HCT116 (cell line): ENCODE measurements around the gene RUVBL1. TPM values are rescaled to one million over a fixed set of nuclear protein-coding genes. Genes with fewer than 3 reads are reported as not detected.

Source experiments
- ATAC-seq: fragments of 200-7000 bp; cut with Tn5 transposase; 2 replicates; pipeline ENCODE4 v1.9.1; 2020; ENCODE audit warnings: mild to moderate bottlenecking, moderate library complexity
- BruUV-seq: library from RNA; stranded (reverse); fragments of 400-500 nt; replicated peaks from 2 replicates; lab custom pipeline; 2021; lab: Mats Ljungman, UMichigan
- CTCF ChIA-PET: fragments of 300-600 bp; sonication (Branson Sonifier 250); formaldehyde crosslinking; loops from one replicate; lab custom pipeline; 2021; ENCODE audit warnings: antibody characterized with exemption; lab: Charles Lee
- POLR2A ChIA-PET: fragments of 300-600, 350-600 bp; sonication (Branson Sonifier 250); formaldehyde crosslinking; loops from one replicate; lab custom pipeline; 2021; ENCODE audit warnings: antibody characterized with exemption; lab: Charles Lee
- RAD21 ChIA-PET, 2 experiments: fragments of 300-600 bp; sonication (Branson Sonifier 250); formaldehyde crosslinking; loops; one replicate each; lab custom pipeline; 2023; ENCODE audit warnings: low total read pairs in 2 of 2; ENCODE audit not compliant: uncharacterized antibody in 2 of 2, unreplicated experiment in 2 of 2, low non-redundant PET in 1 of 2; lab: Charles Lee
- DNase-seq: peaks from one replicate; pipeline ENCODE4 v3.0.0-alpha.2; 2010; ENCODE audit warnings: low read depth, low spot score
- H2AFZ ChIP-seq: fragments of 200-600 bp; shearing (Covaris generic), sonication (generic); 2 replicates; pipeline ENCODE4 v1.6.1; 2017; ENCODE audit warnings: low read depth, mixed run types, mixed read lengths, antibody characterized with exemption, low read length; ENCODE audit not compliant: poor library complexity, severe bottlenecking
- H3K27ac ChIP-seq: 2 replicates; pipeline ENCODE4 v1.5.1; 2012; ENCODE audit warnings: low read depth, low read length
- H3K27me3 ChIP-seq: fragments of 200-600 bp; sonication (generic); 2 replicates; pipeline ENCODE4 v1.6.1; 2016; ENCODE audit warnings: mixed run types, low read length, mixed read lengths; ENCODE audit not compliant: insufficient read depth
- H3K36me3 ChIP-seq, 2 experiments: fragments of 200-500 bp in 1 of 2; fragments of 200-600 bp in 1 of 2; sonication (Bioruptor generic) in 1 of 2; sonication (generic) in 1 of 2; 2 replicates each; pipeline versions ENCODE4 v1.5.1 to v1.6.1; 2014 to 2016; ENCODE audit warnings: low read length in 2 of 2, inconsistent platforms in 1 of 2, mixed read lengths in 1 of 2, mixed run types in 1 of 2; ENCODE audit not compliant: insufficient read depth in 2 of 2, control insufficient read depth in 1 of 2
- H3K4me1 ChIP-seq, 2 experiments: fragments of 200-600 bp in 1 of 2; sonication (generic) in 1 of 2; 2 replicates each; pipeline versions ENCODE4 v1.5.1 to v1.6.1; 2012 to 2017; ENCODE audit warnings: low read length in 2 of 2, inconsistent platforms in 1 of 2, mild to moderate bottlenecking in 1 of 2, mixed read lengths in 1 of 2, mixed run types in 1 of 2, moderate library complexity in 1 of 2; ENCODE audit not compliant: insufficient read depth in 2 of 2, control insufficient read depth in 1 of 2
- H3K4me2 ChIP-seq: fragments of 200-600 bp; sonication (generic); 2 replicates; pipeline ENCODE4 v1.6.1; 2017; ENCODE audit warnings: mixed run types, low read length, mixed read lengths
- H3K4me3 ChIP-seq, 2 experiments: fragments of 200-600 bp in 1 of 2; sonication (generic) in 1 of 2; replicated peaks in 1 of 2; 2 replicates each; pipeline ENCODE4 v1.5.1; 2011 to 2016; ENCODE audit warnings: low read length in 2 of 2, control low read depth in 1 of 2, low read depth in 1 of 2, mild to moderate bottlenecking in 1 of 2, mixed read lengths in 1 of 2, mixed run types in 1 of 2
- H3K79me2 ChIP-seq: fragments of 200-600 bp; sonication (generic); 2 replicates; pipeline ENCODE4 v1.6.1; 2017; ENCODE audit warnings: mild to moderate bottlenecking, mixed run types, low read length, moderate library complexity, mixed read lengths; ENCODE audit not compliant: insufficient read depth
- H3K9ac ChIP-seq: fragments of 200-600 bp; sonication (generic); 2 replicates; pipeline ENCODE4 v1.6.1; 2016; ENCODE audit warnings: low read length, mixed read lengths
- H3K9me2 ChIP-seq: fragments of 200-600 bp; sonication (generic), shearing (Covaris generic); 2 replicates; pipeline ENCODE4 v1.6.1; 2017; ENCODE audit warnings: mixed run types, mild to moderate bottlenecking, moderate library complexity; ENCODE audit not compliant: insufficient read depth
- H3K9me3 ChIP-seq, 2 experiments: fragments of 200-500 bp in 1 of 2; fragments of 200-600 bp in 1 of 2; sonication (Bioruptor generic) in 1 of 2; sonication (generic) in 1 of 2; 2 replicates each; pipeline ENCODE4 v1.6.1; 2014 to 2017; ENCODE audit warnings: low read length in 2 of 2, mixed read lengths in 2 of 2, inconsistent platforms in 1 of 2, low read depth in 1 of 2, mild to moderate bottlenecking in 1 of 2, mixed run types in 1 of 2, moderate library complexity in 1 of 2; ENCODE audit not compliant: control insufficient read depth in 1 of 2, insufficient read depth in 1 of 2
- H4K20me1 ChIP-seq: fragments of 200-600 bp; sonication (generic), shearing (Covaris generic); 2 replicates; pipeline ENCODE4 v1.6.1; 2017; ENCODE audit warnings: mixed run types, mild to moderate bottlenecking, moderate library complexity; ENCODE audit not compliant: insufficient read depth
- ATF3 ChIP-seq: IDR thresholded peaks from 2 replicates; pipeline ENCODE4 v1.6.1; 2012
- ELF1 ChIP-seq: IDR thresholded peaks from 2 replicates; pipeline ENCODE4 v1.6.1; 2012; ENCODE audit warnings: low read depth, borderline replicate concordance
- EZH2phosphoT487 ChIP-seq: fragments of 200-600 bp; IDR thresholded peaks from 2 replicates; pipeline ENCODE4 v1.6.1; 2018; ENCODE audit warnings: antibody characterized with exemption, borderline replicate concordance
- POLR2AphosphoS5 ChIP-seq: IDR thresholded peaks from 2 replicates; pipeline ENCODE4 v1.6.1; 2011; ENCODE audit warnings: mild to moderate bottlenecking, low read depth, low read length, moderate library complexity
- RAD21 ChIP-seq: IDR thresholded peaks from 2 replicates; pipeline ENCODE4 v1.6.1; 2012; ENCODE audit warnings: low read depth, mild to moderate bottlenecking
- REST ChIP-seq: IDR thresholded peaks from 2 replicates; pipeline ENCODE4 v1.6.1; 2012; ENCODE audit warnings: low read depth
- SRF ChIP-seq: IDR thresholded peaks from 2 replicates; pipeline ENCODE4 v1.6.1; 2012; ENCODE audit warnings: low read depth
- TCF7L2 ChIP-seq: IDR thresholded peaks from 2 replicates; pipeline ENCODE4 v1.7.0; 2011; ENCODE audit warnings: borderline replicate concordance, inconsistent platforms; ENCODE audit not compliant: insufficient read depth, insufficient read length; ENCODE audit errors: extremely low read depth
- YY1 ChIP-seq: IDR thresholded peaks from 2 replicates; pipeline ENCODE4 v1.6.1; 2011; ENCODE audit warnings: low read length, low read depth, moderate library complexity, mild to moderate bottlenecking; ENCODE audit not compliant: insufficient replicate concordance; ENCODE audit errors: extremely low read depth
- ZBTB33 ChIP-seq: IDR thresholded peaks from 2 replicates; pipeline ENCODE4 v1.6.1; 2011; ENCODE audit warnings: mild to moderate bottlenecking, low read length, moderate library complexity; ENCODE audit not compliant: insufficient replicate concordance; ENCODE audit errors: extremely low read depth
- intact Hi-C: fragments of 100-400 bp; cut with micrococcal nuclease; formaldehyde crosslinking; loops from 2 replicates; pipeline ENCODE4 v1.10.0; 2022
- total RNA-seq: library from RNA; stranded (reverse); gene quantifications from one replicate; pipeline ENCODE4 v1.2.1, GENCODE V29; 2021; ENCODE audit not compliant: unreplicated experiment

RUVBL1 gene
- total RNA-seq, 1 experiment from 2014 or later: 129 TPM

DNA sequence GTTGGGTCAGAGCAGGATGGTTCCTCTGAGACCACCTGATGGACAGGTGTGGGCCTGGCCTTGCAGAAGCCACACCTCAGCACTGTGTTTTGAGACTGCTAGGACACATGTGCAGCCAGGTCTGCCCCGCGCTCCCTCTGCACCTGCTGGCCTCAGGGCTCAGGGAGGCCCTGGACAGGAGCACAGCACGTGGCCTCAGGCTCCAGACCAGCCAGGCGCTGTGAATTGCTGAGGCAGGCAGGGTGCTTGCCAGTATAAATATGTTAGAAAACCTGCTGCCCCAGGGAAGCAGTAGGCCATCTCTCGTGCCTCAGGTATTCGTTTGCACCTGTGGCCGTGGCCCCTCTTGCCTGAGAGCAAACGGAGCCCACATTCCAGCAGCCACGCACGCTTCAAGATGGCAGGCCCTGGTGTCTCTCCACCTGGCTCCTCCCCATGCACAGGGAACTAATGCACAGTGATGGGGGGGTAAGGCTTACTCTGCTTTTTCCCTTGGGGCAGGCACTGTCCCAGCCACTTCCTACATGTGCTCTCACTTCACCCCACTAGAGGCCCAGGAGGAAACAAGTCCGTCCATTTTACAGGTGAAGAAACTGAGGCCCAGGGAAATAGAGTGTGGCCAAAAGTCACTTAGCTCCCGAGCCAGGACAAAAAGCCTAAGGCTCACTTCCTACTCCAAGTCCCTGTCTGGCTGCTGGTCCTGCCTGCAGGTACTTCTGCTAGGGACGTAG lies 51.0 kb downstream of the RUVBL1 start (continued):
- no peak for TF ChIP-seq ZBTB33
- no peak for TF ChIP-seq ELF1
- TF ChIP-seq, all 23 proteins: peak for 0

GRCh38 chr3:128071771-128072453 lies 51.7 kb downstream of the RUVBL1 start:
- DNase-seq (no peak), ATAC-seq (no peak)
- H3K4me3 ChIP-seq: no peak overlapping the region
- H3K27me3 ChIP-seq: no peaks in the 10 kb centered on the region
- no peak overlapping the region for H3K27ac ChIP-seq
- no peaks in the 10 kb centered on the region for H3K9me3 ChIP-seq
- peaks cover 56% of the 10 kb centered on the region for H3K79me2 ChIP-seq
- peaks cover 45 to 69% of the 10 kb centered on the region in 2 experiments for H3K36me3 ChIP-seq
- intact Hi-C loops: no loop called here
- H4K20me1 ChIP-seq: peaks cover 11% of the 10 kb centered on the region; the same call in 1 of the 2 replicates
- RAD21 ChIA-PET: no interaction called here
- TF ChIP-seq SRF (no peak), ATF3 (no peak), REST (no peak), TCF7L2 (no peak), RAD21 (no peak), EZH2phosphoT487 (no peak), YY1 (no peak), POLR2AphosphoS5 (peak; percentile 13; the same call in 1 of the 2 replicates)
- CTCF ChIA-PET: no interaction called here
- H2AFZ ChIP-seq: no peak overlapping the region
- POLR2A ChIA-PET: no interaction called here
- peaks cover 9 to 15% of the 10 kb centered on the region in 2 experiments for H3K4me1 ChIP-seq
- no peak overlapping the region for H3K9ac ChIP-seq
- BruUV-seq: no TSS peak
- no peaks in the 10 kb centered on the region for H3K9me2 ChIP-seq
- H3K4me2 ChIP-seq: no peak overlapping the region
